GM12878 (cell line): ENCODE data around the gene TAF11. TPM values are rescaled to one million over a fixed set of nuclear protein-coding genes. Genes with fewer than 3 reads are reported as not detected.

Experiments
- ATAC-seq: fragments of 200-7000 bp; cut with Tn5 transposase; 3 replicates; pipeline ENCODE4 v1.9.1; 2020; ENCODE audit warnings: mild to moderate bottlenecking, moderate library complexity
- BruUV-seq: library from RNA; stranded (reverse); fragments of 400-500 nt; replicated peaks from 2 replicates; lab custom pipeline; 2021; lab: Mats Ljungman, UMichigan
- CTCF ChIA-PET: fragments of 300-600 bp; sonication (Branson Sonifier 250); formaldehyde crosslinking; extraction: SDS; loops from one replicate; lab custom pipeline; 2021; ENCODE audit warnings: inconsistent platforms; lab: Yijun Ruan, JAX
- POLR2A ChIA-PET: fragments of 350-600 bp; formaldehyde crosslinking; extraction: SDS; loops from one replicate; lab custom pipeline; 2021; ENCODE audit warnings: inconsistent platforms; lab: Charles Lee
- RAD21 ChIA-PET: fragments of 300-600 bp; sonication (Branson Sonifier 250); formaldehyde crosslinking; loops from one replicate; lab custom pipeline; 2023; ENCODE audit warnings: antibody characterized with exemption; ENCODE audit not compliant: unreplicated experiment; lab: Charles Lee
- SMC1A ChIA-PET: fragments of 300-600 bp; sonication (Branson Sonifier 250); formaldehyde crosslinking; loops from one replicate; lab custom pipeline; 2023; ENCODE audit not compliant: unreplicated experiment, uncharacterized antibody; lab: Charles Lee
- DNase-seq: peaks from one replicate; pipeline ENCODE4 v3.0.0-alpha.2; 2011; ENCODE audit warnings: low read depth, low spot score
- FAIRE-seq: peaks from 3 replicates; lab custom pipeline; 2011; peaks lifted over from hg19 to GRCh38; lab: Jason Lieb, UNC
- H2AFZ ChIP-seq: 2 replicates; pipeline ENCODE4 v1.6.0; 2011; ENCODE audit warnings: low read depth, low read length, control low read depth; ENCODE audit not compliant: control insufficient read depth
- H3K27ac ChIP-seq: 2 replicates; pipeline ENCODE4 v1.5.1; 2011; ENCODE audit warnings: control low read depth; ENCODE audit not compliant: control insufficient read depth, insufficient read depth
- H3K27me3 ChIP-seq, 2 experiments: replicated peaks in 1 of 2; 2 replicates each; pipeline versions ENCODE4 v1.6.0 to v1.6.1; 2011; ENCODE audit warnings: low read length in 1 of 2; ENCODE audit not compliant: control insufficient read depth in 2 of 2, insufficient read depth in 2 of 2
- H3K36me3 ChIP-seq, 2 experiments: 2 replicates each; pipeline ENCODE4 v1.5.1; 2011; ENCODE audit warnings: low read length in 1 of 2; ENCODE audit not compliant: control insufficient read depth in 2 of 2, insufficient read depth in 2 of 2
- H3K4me1 ChIP-seq: 2 replicates; pipeline ENCODE4 v1.6.1; 2011; ENCODE audit warnings: mild to moderate bottlenecking, low read length, moderate library complexity, mixed read lengths; ENCODE audit not compliant: control insufficient read depth, insufficient read depth
- H3K4me2 ChIP-seq: 2 replicates; pipeline ENCODE4 v1.6.0; 2011; ENCODE audit warnings: control low read depth; ENCODE audit not compliant: control insufficient read depth, insufficient read depth
- H3K4me3 ChIP-seq: fragments of 200-600 bp; sonication (generic); 2 replicates; pipeline ENCODE4 v1.5.1; 2016
- H3K79me2 ChIP-seq: 2 replicates; pipeline ENCODE4 v1.6.0; 2011; ENCODE audit warnings: low read length; ENCODE audit not compliant: control insufficient read depth, insufficient read depth
- H3K9ac ChIP-seq: 2 replicates; pipeline ENCODE4 v1.8.0; 2011; ENCODE audit warnings: low read length, control low read depth, mixed read lengths; ENCODE audit not compliant: control insufficient read depth, insufficient read depth
- H3K9me3 ChIP-seq: replicated peaks from 3 replicates; pipeline ENCODE4 v1.5.1; 2011; ENCODE audit warnings: mild to moderate bottlenecking, low read length; ENCODE audit not compliant: control insufficient read depth, insufficient read depth
- H4K20me1 ChIP-seq: 2 replicates; pipeline ENCODE4 v1.6.0; 2011; ENCODE audit not compliant: control insufficient read depth, insufficient read depth
- CHD1 ChIP-seq: IDR thresholded peaks from 2 replicates; pipeline ENCODE4 v1.6.1; 2012; ENCODE audit warnings: low read depth, low read length, improper control_type of control experiment
- ETV6 ChIP-seq, 2 experiments: fragments of 450-650 bp in 1 of 2; IDR thresholded peaks in 1 of 2; conservative IDR thresholded peaks in 1 of 2; 2 replicates each; pipeline ENCODE4 v1.6.1; 2014; ENCODE audit warnings: antibody characterized with exemption in 1 of 2, borderline replicate concordance in 1 of 2, low read depth in 1 of 2, mild to moderate bottlenecking in 1 of 2, moderate library complexity in 1 of 2
- JUND ChIP-seq: IDR thresholded peaks from 2 replicates; pipeline ENCODE4 v1.6.1; 2012; ENCODE audit warnings: low read depth, mild to moderate bottlenecking, low read length, improper control_type of control experiment, moderate library complexity
- KDM1A ChIP-seq: fragments of 200-600 bp; sonication (generic); IDR thresholded peaks from 2 replicates; pipeline ENCODE4 v1.6.1; 2016; ENCODE audit warnings: borderline replicate concordance
- KLF5 ChIP-seq: fragments of 450-650 bp; IDR thresholded peaks from 2 replicates; pipeline ENCODE4 v1.6.1; 2014; ENCODE audit warnings: mild to moderate bottlenecking; ENCODE audit not compliant: partially characterized antibody
- MYC ChIP-seq: IDR thresholded peaks from 2 replicates; pipeline ENCODE4 v1.6.1; 2011; ENCODE audit warnings: mild to moderate bottlenecking, low read length, moderate library complexity, inconsistent platforms; ENCODE audit not compliant: insufficient read depth, insufficient replicate concordance, insufficient read length, severe bottlenecking
- POU2F2 ChIP-seq: IDR thresholded peaks from 3 replicates; pipeline ENCODE4 v1.6.1; 2011; ENCODE audit warnings: low read depth, mild to moderate bottlenecking, low read length, borderline replicate concordance
- RUNX3 ChIP-seq: IDR thresholded peaks from 2 replicates; pipeline ENCODE4 v1.6.1; 2012; ENCODE audit warnings: low read length, inconsistent platforms
- SMAD1 ChIP-seq: fragments of 450-650 bp; IDR thresholded peaks from 2 replicates; pipeline ENCODE4 v1.6.1; 2018; ENCODE audit warnings: mild to moderate bottlenecking, low read depth; ENCODE audit not compliant: partially characterized antibody
- TCF3 ChIP-seq: IDR thresholded peaks from 2 replicates; pipeline ENCODE4 v1.6.1; 2012; ENCODE audit warnings: low read depth, mild to moderate bottlenecking, low read length, borderline replicate concordance; ENCODE audit not compliant: insufficient read depth
- YBX1 ChIP-seq: fragments of 450-650 bp; IDR thresholded peaks from 2 replicates; pipeline ENCODE4 v1.6.1; 2016; ENCODE audit warnings: antibody characterized with exemption
- YY1 ChIP-seq: IDR thresholded peaks from 2 replicates; pipeline ENCODE4 v1.6.1; 2011; ENCODE audit warnings: low read depth, mild to moderate bottlenecking, low read length
- ZNF217 ChIP-seq: fragments of 450-650 bp; IDR thresholded peaks from 2 replicates; pipeline ENCODE4 v1.6.1; 2017; ENCODE audit warnings: antibody characterized with exemption, mild to moderate bottlenecking
- WGBS: methylation state at CpG from one replicate; pipeline ENCODE4 v1.1.6; 2016; ENCODE audit warnings: low lambda C conversion rate; ENCODE audit not compliant: insufficient replicate concordance, insufficient coverage; ENCODE audit errors: missing lambda C conversion rate; 5-methylcytosine and 5-hydroxymethylcytosine counted together
- in situ Hi-C: fragments of 300-500 bp; cut with MboI; formaldehyde crosslinking; loops from 9 replicates; pipeline ENCODE4 v1.14.3; 2018; ENCODE audit warnings: mixed read lengths
- intact Hi-C: fragments of 100-400 bp; cut with micrococcal nuclease; formaldehyde crosslinking; loops from one replicate; pipeline ENCODE4 v1.14.2; 2022; ENCODE audit not compliant: unreplicated experiment
- polyA plus RNA-seq, 11 experiments: library from polyadenylated mRNA; depleted of rRNA in 4 of 11; unstranded in 6 of 11; stranded (reverse) in 5 of 11; fragments of >200 nt; fragmentation: Nextera tagmentation in 4 of 11; fragmentation: Illumina TruSeq in 1 of 11; extraction: Ambion mirVana in 4 of 11; extraction: Trizol in 1 of 11; gene quantifications; 1 replicate in 1 of 11; 2 replicates in 10 of 11; pipeline versions ENCODE4 v1.2.1 to v1.2.3, GENCODE V29; 2011 to 2016; ENCODE audit warnings: inconsistent platforms in 2 of 11, missing spikeins in 2 of 11, low read depth in 1 of 11
- total RNA-seq, 4 experiments: library from RNA; depleted of rRNA in 3 of 4; stranded (reverse); fragments of >200 nt in 3 of 4; fragmentation: Illumina TruSeq in 1 of 4; extraction: Trizol in 1 of 4; gene quantifications; 2 replicates each; pipeline versions ENCODE4 v1.2.1 to v1.2.3, GENCODE V29; 2013 to 2021
- TF ChIP-seq, protein P1 (sequence below): IDR thresholded peaks from 2 replicates; pipeline ENCODE4 v1.6.1; 2011; ENCODE audit warnings: mild to moderate bottlenecking, low read depth, low read length, moderate library complexity; ENCODE audit not compliant: insufficient replicate concordance
- TF ChIP-seq, protein P2 (sequence below): IDR thresholded peaks from 2 replicates; pipeline ENCODE4 v1.6.1; 2012; ENCODE audit warnings: low read length, inconsistent platforms
- TF ChIP-seq, protein P3 (sequence below): IDR thresholded peaks from 2 replicates; pipeline ENCODE4 v1.6.1; 2011; ENCODE audit warnings: borderline replicate concordance, low read depth, mild to moderate bottlenecking, moderate library complexity, mixed read lengths, low read length; ENCODE audit not compliant: insufficient read depth; ENCODE audit errors: extremely low read length
- TF ChIP-seq, protein P4 (sequence below): IDR thresholded peaks from 2 replicates; pipeline ENCODE4 v1.6.1; 2012; ENCODE audit warnings: low read depth, low read length, improper control_type of control experiment
- TF ChIP-seq, protein P5 (sequence below): fragments of 450-650 bp; conservative IDR thresholded peaks from 2 replicates; pipeline ENCODE4 v1.6.1; 2017; ENCODE audit warnings: mild to moderate bottlenecking, moderate library complexity

The TAF11 gene
- total and polyA plus RNA-seq, 10 of the 15 experiments (the other 5 are each of a cell fraction or from before 2014, with no cell fraction given) = 24.6 to 59.2 (median 32.0) TPM

DNA sequence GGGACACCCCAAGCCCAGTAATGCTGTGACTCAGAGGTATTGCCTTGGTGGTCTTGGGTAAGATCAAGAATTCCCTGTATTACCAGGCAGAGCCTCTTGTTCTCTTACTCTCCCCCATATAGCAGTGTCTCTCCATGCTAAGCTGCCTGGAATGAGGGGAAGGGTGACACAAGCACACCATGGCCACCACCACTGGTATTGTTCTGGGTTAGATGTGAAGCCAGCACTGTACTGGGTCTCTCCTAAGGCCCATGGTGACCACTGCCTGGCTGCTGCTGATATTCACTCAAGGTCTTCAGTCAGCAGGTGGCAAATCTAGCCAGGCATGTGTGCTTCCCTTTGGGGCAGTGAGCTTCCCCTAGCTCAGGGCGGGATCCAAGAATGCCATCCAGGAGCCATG is 36.5 kb downstream of the TAF11 start:
- no peaks in the 10 kb centered on the region for H3K9me3 ChIP-seq
- no peak overlapping the region for H3K4me3 ChIP-seq
- ChIA-PET CTCF (interaction anchor here (1.1 kb wide), 1 partner anchor 30 kb away, joined by 3 read pairs; no protein-coding TSS in a partner anchor), RAD21 (no interaction called here), POLR2A (no interaction called here), SMC1A (no interaction called here)
- peaks cover 6 to 14% of the 10 kb centered on the region in 2 experiments; a peak in 2 of 4 replicates for H3K36me3 ChIP-seq
- no peak for FAIRE-seq
- H3K27me3 ChIP-seq = no peaks in the 10 kb centered on the region
- no TSS peak for BruUV-seq
- ATAC-seq = no peak
- H2AFZ ChIP-seq = no peak overlapping the region
- no peak overlapping the region for H3K9ac ChIP-seq
- no peaks in the 10 kb centered on the region for H4K20me1 ChIP-seq
- no peaks in the 10 kb centered on the region for H3K4me1 ChIP-seq
- in situ Hi-C loops (no loop called here), intact Hi-C loops (no loop called here)
- no peak overlapping the region for H3K27ac ChIP-seq
- no peaks in the 10 kb centered on the region for H3K79me2 ChIP-seq
- no peak for DNase-seq
- WGBS = 100% methylated on average over 1 of the region's 1 CpG
- H3K4me2 ChIP-seq = no peak overlapping the region
- TF ChIP-seq KDM1A (no peak), YBX1 (no peak), KLF5 (no peak), TCF3 (no peak), RUNX3 (no peak), JUND (no peak), ETV6 (conservative IDR thresholded peaks at IDR 0.05 in 1 of 2, IDR thresholded peaks at IDR 0.05 in 1 of 2; ENCODE audit: borderline replicate concordance in 1 of 2, low read depth in 1 of 2) (no peak), YY1 (no peak), MYC (no peak), SMAD1 (no peak), POU2F2 (no peak), CHD1 (no peak), ZNF217 (no peak)
- TF ChIP-seq, protein P1, sequence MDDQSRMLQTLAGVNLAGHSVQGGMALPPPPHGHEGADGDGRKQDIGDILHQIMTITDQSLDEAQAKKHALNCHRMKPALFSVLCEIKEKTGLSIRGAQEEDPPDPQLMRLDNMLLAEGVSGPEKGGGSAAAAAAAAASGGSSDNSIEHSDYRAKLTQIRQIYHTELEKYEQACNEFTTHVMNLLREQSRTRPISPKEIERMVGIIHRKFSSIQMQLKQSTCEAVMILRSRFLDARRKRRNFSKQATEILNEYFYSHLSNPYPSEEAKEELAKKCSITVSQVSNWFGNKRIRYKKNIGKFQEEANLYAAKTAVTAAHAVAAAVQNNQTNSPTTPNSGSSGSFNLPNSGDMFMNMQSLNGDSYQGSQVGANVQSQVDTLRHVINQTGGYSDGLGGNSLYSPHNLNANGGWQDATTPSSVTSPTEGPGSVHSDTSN = no peak
- TF ChIP-seq, protein P2, sequence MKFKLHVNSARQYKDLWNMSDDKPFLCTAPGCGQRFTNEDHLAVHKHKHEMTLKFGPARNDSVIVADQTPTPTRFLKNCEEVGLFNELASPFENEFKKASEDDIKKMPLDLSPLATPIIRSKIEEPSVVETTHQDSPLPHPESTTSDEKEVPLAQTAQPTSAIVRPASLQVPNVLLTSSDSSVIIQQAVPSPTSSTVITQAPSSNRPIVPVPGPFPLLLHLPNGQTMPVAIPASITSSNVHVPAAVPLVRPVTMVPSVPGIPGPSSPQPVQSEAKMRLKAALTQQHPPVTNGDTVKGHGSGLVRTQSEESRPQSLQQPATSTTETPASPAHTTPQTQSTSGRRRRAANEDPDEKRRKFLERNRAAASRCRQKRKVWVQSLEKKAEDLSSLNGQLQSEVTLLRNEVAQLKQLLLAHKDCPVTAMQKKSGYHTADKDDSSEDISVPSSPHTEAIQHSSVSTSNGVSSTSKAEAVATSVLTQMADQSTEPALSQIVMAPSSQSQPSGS = no peak
- TF ChIP-seq, protein P3, sequence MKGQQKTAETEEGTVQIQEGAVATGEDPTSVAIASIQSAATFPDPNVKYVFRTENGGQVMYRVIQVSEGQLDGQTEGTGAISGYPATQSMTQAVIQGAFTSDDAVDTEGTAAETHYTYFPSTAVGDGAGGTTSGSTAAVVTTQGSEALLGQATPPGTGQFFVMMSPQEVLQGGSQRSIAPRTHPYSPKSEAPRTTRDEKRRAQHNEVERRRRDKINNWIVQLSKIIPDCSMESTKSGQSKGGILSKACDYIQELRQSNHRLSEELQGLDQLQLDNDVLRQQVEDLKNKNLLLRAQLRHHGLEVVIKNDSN = no peak
- TF ChIP-seq, protein P4, sequence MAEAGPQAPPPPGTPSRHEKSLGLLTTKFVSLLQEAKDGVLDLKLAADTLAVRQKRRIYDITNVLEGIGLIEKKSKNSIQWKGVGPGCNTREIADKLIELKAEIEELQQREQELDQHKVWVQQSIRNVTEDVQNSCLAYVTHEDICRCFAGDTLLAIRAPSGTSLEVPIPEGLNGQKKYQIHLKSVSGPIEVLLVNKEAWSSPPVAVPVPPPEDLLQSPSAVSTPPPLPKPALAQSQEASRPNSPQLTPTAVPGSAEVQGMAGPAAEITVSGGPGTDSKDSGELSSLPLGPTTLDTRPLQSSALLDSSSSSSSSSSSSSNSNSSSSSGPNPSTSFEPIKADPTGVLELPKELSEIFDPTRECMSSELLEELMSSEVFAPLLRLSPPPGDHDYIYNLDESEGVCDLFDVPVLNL = no peak
- TF ChIP-seq, protein P5, sequence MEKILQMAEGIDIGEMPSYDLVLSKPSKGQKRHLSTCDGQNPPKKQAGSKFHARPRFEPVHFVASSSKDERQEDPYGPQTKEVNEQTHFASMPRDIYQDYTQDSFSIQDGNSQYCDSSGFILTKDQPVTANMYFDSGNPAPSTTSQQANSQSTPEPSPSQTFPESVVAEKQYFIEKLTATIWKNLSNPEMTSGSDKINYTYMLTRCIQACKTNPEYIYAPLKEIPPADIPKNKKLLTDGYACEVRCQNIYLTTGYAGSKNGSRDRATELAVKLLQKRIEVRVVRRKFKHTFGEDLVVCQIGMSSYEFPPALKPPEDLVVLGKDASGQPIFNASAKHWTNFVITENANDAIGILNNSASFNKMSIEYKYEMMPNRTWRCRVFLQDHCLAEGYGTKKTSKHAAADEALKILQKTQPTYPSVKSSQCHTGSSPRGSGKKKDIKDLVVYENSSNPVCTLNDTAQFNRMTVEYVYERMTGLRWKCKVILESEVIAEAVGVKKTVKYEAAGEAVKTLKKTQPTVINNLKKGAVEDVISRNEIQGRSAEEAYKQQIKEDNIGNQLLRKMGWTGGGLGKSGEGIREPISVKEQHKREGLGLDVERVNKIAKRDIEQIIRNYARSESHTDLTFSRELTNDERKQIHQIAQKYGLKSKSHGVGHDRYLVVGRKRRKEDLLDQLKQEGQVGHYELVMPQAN = no peak
